ENCODE measurements around the gene APEH. TPM values are rescaled to one million over a fixed set of nuclear protein-coding genes. Genes with fewer than 3 reads are reported as not detected.

Gene APEH
- total RNA-seq, 1 donor = 87.7 TPM

- no peak for TF ChIP-seq CTCF (IDR thresholded peaks at IDR 0.05; ENCODE audit: insufficient read depth, low read length)
- no peak overlapping the region for H3K4me3 ChIP-seq (ENCODE audit: low read depth, low read length)
- no peak for DNase-seq (ENCODE audit: low read depth)
These were observed 53.2 kb downstream of the APEH start for GRCh38 chr3:49727154-49727923.

DNA sequence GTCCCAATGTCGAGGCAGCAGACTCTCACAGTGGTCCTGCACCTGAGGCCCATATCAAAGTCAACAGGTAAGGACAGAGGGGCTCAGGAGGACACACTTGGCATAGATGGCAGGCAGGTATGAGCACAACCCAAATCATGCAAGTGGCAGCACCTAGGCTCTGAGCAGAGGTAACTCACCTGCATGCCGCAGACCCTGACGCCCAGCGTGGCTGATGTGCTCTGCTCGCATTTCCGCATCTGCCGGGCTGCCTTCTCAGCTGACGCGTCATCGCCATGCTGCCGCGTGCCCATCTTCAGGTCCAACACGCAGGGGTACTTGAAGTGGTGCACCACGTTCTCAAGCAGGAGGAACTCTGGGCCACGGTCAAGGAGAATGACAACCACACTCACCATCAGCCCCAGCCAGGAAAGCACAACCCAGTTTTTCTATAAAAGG, 53.8 kb downstream of the APEH start:
- no peak overlapping the region for H3K4me3 ChIP-seq (ENCODE audit: low read depth, low read length)
- no peak for DNase-seq (ENCODE audit: low read depth)
- TF ChIP-seq CTCF (IDR thresholded peaks at IDR 0.05; ENCODE audit: insufficient read depth, low read length) = no peak

DNA sequence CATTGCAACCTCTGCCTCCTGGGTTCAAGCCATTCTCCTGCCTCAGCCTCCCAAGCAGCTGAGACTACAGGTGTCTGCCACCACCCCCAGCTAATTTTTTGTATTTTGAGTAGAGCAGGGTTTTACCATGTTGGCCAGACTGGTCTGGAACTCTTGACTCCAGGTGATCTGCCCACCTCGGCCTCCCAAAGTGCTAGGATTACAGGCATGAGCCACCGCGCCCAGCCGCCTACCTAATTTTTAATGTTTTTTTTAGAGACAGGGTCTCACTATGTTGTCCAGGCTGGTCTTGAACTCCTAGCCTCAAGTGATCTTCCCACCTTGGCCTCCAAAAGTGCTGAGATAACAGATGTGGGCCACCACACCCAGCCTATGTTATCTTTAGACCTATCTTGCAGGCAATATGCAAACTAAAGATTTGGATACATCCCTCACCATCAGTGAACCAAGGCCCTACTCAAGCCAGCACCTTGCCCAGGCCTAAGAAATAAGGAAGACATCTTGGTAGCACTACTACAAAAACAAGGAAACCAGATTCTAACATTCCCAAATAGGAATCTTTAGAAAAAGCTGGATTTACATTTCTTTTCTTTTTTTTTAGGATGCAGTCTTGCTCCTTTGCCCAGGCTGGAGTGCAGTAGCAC, 55.9 kb downstream of the APEH start:
- DNase-seq (ENCODE audit: low read depth) = no peak
- H3K4me3 ChIP-seq (ENCODE audit: low read depth, low read length) = no peak overlapping the region
- TF ChIP-seq CTCF (IDR thresholded peaks at IDR 0.05; ENCODE audit: insufficient read depth, low read length) = no peak

GRCh38 chr3:49732597-49732996, 58.4 kb downstream of the APEH start:
- TF ChIP-seq CTCF (IDR thresholded peaks at IDR 0.05; ENCODE audit: insufficient read depth, low read length) = no peak
- H3K4me3 ChIP-seq (ENCODE audit: low read depth, low read length) = no peak overlapping the region
- no peak for DNase-seq (ENCODE audit: low read depth)

DNA sequence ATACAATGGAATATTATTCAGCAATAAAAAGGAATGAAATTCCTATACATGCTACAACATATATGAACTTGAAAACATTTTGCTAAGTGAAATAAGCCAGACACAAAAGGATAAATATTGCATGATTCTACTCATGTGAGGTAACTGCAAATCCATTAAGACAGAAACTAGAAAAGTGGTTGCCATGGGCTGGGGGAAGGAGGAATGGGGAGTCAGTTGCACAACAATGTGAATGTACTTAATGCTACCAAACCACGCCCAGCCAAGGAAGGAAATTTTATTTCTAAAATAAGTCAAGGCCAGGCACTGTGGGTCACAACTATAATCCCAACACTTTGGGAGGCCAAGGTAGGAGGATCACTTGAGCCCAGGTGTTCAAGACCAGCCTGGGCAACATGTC, 59.4 kb downstream of the APEH start:
- no peak for DNase-seq (ENCODE audit: low read depth)
- TF ChIP-seq CTCF (IDR thresholded peaks at IDR 0.05; ENCODE audit: insufficient read depth, low read length) = no peak
- no peak overlapping the region for H3K4me3 ChIP-seq (ENCODE audit: low read depth, low read length)

Small RNA genes lying within 50 kb of the gene (small RNA-seq; reads per million reads assigned to genes)
- gene AMIGO3 = not detected

Other genes starting within 250 kb of the APEH start
- 2.8 and 6.0 TPM in 2 replicates for gene NICN1, start 245.0 kb upstream of the APEH start, total RNA-seq (ENCODE audit: low replicate concordance)
- gene DAG1, start 204.1 kb upstream of the APEH start, total RNA-seq (ENCODE audit: low replicate concordance) = 34.1 and 63.4 TPM in 2 replicates
- gene BSN, start 119.9 kb upstream of the APEH start, total RNA-seq (ENCODE audit: low replicate concordance) = 0.08 and 0.27 TPM in 2 replicates
- gene MST1, start 15.1 kb downstream of the APEH start, total RNA-seq (ENCODE audit: low replicate concordance) = 2.9 and 4.7 TPM in 2 replicates
- 19.4 and 22.7 TPM in 2 replicates for gene RNF123, start 15.2 kb downstream of the APEH start, total RNA-seq (ENCODE audit: low replicate concordance)
- 0.27 and 0.65 TPM in 2 replicates for gene AMIGO3, start 45.3 kb downstream of the APEH start, total RNA-seq (ENCODE audit: low replicate concordance)
- 14.3 and 31.0 TPM in 2 replicates for gene GMPPB, start 49.6 kb downstream of the APEH start, total RNA-seq (ENCODE audit: low replicate concordance)
- gene IP6K1, start 112.2 kb downstream of the APEH start, total RNA-seq (ENCODE audit: low replicate concordance) = 29.6 TPM in 2 replicates
- gene CDHR4, start 125.5 kb downstream of the APEH start, total RNA-seq (ENCODE audit: low replicate concordance) = 0.09 TPM in 1 of 2 replicates, not detected in the other
- gene INKA1, start 128.9 kb downstream of the APEH start, total RNA-seq (ENCODE audit: low replicate concordance) = 4.4 and 9.5 TPM in 2 replicates
- 22.8 and 69.4 TPM in 2 replicates for gene UBA7, start 139.6 kb downstream of the APEH start, total RNA-seq (ENCODE audit: low replicate concordance)
- 1.3 and 7.7 TPM in 2 replicates for gene TRAIP, start 182.2 kb downstream of the APEH start, total RNA-seq (ENCODE audit: low replicate concordance)
- gene CAMKV, start 195.6 kb downstream of the APEH start, total RNA-seq (ENCODE audit: low replicate concordance) = not detected in 2 replicates
- gene MST1R, start 229.5 kb downstream of the APEH start, total RNA-seq (ENCODE audit: low replicate concordance) = 0.81 and 1.3 TPM in 2 replicates

Measured in fibroblast of the aortic adventitia (primary cell).